ENCODE measurements around the gene ZBTB7C. TPM values are rescaled to one million over a fixed set of nuclear protein-coding genes. Genes with fewer than 3 reads are reported as not detected.

Gene ZBTB7C
- total and polyA plus RNA-seq, 3 experiments from 2014 or later: 0.13 TPM; not detected in 2

GRCh38 chr18:48228841-48229240, 180.3 kb downstream of the ZBTB7C start:
- Mint-ChIP-seq H3K4me3 (no peak overlapping the region), H3K9me3 (no peaks in the 10 kb centered on the region), H3K27me3 (peaks cover 1 to 17% of the 10 kb centered on the region in 2 donors), H3K4me1 (peaks cover 4 to 21% (median 9%) of the 10 kb centered on the region in 3 donors), H3K36me3 (no peaks in the 10 kb centered on the region), H3K27ac (peak overlapping the region in 1 of 8 donors; percentile 5)
- DNase-seq: no peak
- H3K27ac ChIP-seq (ENCODE audit: low read depth, low read length): no peak overlapping the region
- ChIA-PET CTCF (no interaction called here), POLR2A (no interaction called here)
- H3K36me3 ChIP-seq (ENCODE audit: insufficient read depth, low read length): no peaks in the 10 kb centered on the region
- no peak overlapping the region for H3K4me3 ChIP-seq (ENCODE audit: low read length)
- no peaks in the 10 kb centered on the region for H3K4me1 ChIP-seq (ENCODE audit: insufficient read depth, low read length)
- H3K27me3 ChIP-seq (ENCODE audit: insufficient read depth, low read length, poor library complexity, severe bottlenecking): no peaks in the 10 kb centered on the region
- H3K9me3 ChIP-seq (ENCODE audit: low read length): no peaks in the 10 kb centered on the region

- DNase-seq: no peak
- ChIA-PET CTCF (no interaction called here), POLR2A (no interaction called here)
- Histone ChIP-seq H3K27ac (ENCODE audit: low read depth, low read length) (no peak overlapping the region), H3K4me1 (ENCODE audit: insufficient read depth, low read length) (no peaks in the 10 kb centered on the region), H3K4me3 (ENCODE audit: low read length) (no peak overlapping the region), H3K36me3 (ENCODE audit: insufficient read depth, low read length) (no peaks in the 10 kb centered on the region), H3K9me3 (ENCODE audit: low read length) (no peaks in the 10 kb centered on the region), H3K27me3 (ENCODE audit: insufficient read depth, low read length, poor library complexity, severe bottlenecking) (no peaks in the 10 kb centered on the region)
- peaks cover 4 to 21% (median 9%) of the 10 kb centered on the region in 3 donors for H3K4me1 Mint-ChIP-seq
- H3K27ac Mint-ChIP-seq: no peak overlapping the region
- no peaks in the 10 kb centered on the region for H3K36me3 Mint-ChIP-seq
- H3K4me3 Mint-ChIP-seq: peak overlapping the region in 1 of 7 donors; percentile 26
- H3K9me3 Mint-ChIP-seq: no peaks in the 10 kb centered on the region
- peaks cover 1 to 17% of the 10 kb centered on the region in 2 donors for H3K27me3 Mint-ChIP-seq
These were observed 180.9 kb downstream of the ZBTB7C start for GRCh38 chr18:48228301-48228715.

- peaks cover 1 to 17% of the 10 kb centered on the region in 2 donors for H3K27me3 Mint-ChIP-seq
- H3K36me3 Mint-ChIP-seq: no peaks in the 10 kb centered on the region
- H3K9me3 ChIP-seq (ENCODE audit: low read length): no peaks in the 10 kb centered on the region
- H3K4me3 Mint-ChIP-seq: peak overlapping the region in 1 of 7 donors; percentile 39
- DNase-seq: no peak
- POLR2A ChIA-PET: no interaction called here
- H3K4me3 ChIP-seq (ENCODE audit: low read length): no peak overlapping the region
- H3K27ac ChIP-seq (ENCODE audit: low read depth, low read length): no peak overlapping the region
- peaks cover 4 to 21% (median 9%) of the 10 kb centered on the region in 3 donors for H3K4me1 Mint-ChIP-seq
- H3K36me3 ChIP-seq (ENCODE audit: insufficient read depth, low read length): no peaks in the 10 kb centered on the region
- CTCF ChIA-PET: no interaction called here
- H3K27ac Mint-ChIP-seq: peak overlapping the region in 1 of 8 donors; percentile 1
- H3K4me1 ChIP-seq (ENCODE audit: insufficient read depth, low read length): no peaks in the 10 kb centered on the region
- H3K9me3 Mint-ChIP-seq: no peaks in the 10 kb centered on the region
- H3K27me3 ChIP-seq (ENCODE audit: insufficient read depth, low read length, poor library complexity, severe bottlenecking): no peaks in the 10 kb centered on the region
These were observed 182.0 kb downstream of the ZBTB7C start for GRCh38 chr18:48227206-48227605.

GRCh38 chr18:48226401-48226800, 182.8 kb downstream of the ZBTB7C start:
- no peaks in the 10 kb centered on the region for H3K36me3 Mint-ChIP-seq
- Histone ChIP-seq H3K27ac (ENCODE audit: low read depth, low read length) (no peak overlapping the region), H3K4me1 (ENCODE audit: insufficient read depth, low read length) (no peaks in the 10 kb centered on the region), H3K36me3 (ENCODE audit: insufficient read depth, low read length) (no peaks in the 10 kb centered on the region), H3K4me3 (ENCODE audit: low read length) (no peak overlapping the region), H3K27me3 (ENCODE audit: insufficient read depth, low read length, poor library complexity, severe bottlenecking) (no peaks in the 10 kb centered on the region), H3K9me3 (ENCODE audit: low read length) (no peaks in the 10 kb centered on the region)
- H3K27ac Mint-ChIP-seq: no peak overlapping the region
- H3K4me1 Mint-ChIP-seq: peaks cover 4 to 21% (median 9%) of the 10 kb centered on the region in 3 donors
- H3K9me3 Mint-ChIP-seq: no peaks in the 10 kb centered on the region
- H3K27me3 Mint-ChIP-seq: peaks cover 1 to 17% of the 10 kb centered on the region in 2 donors
- POLR2A ChIA-PET: no interaction called here
- CTCF ChIA-PET: no interaction called here
- no peak for DNase-seq
- H3K4me3 Mint-ChIP-seq: no peak overlapping the region

GRCh38 chr18:48222118-48222517, 187.1 kb downstream of the ZBTB7C start:
- DNase-seq: peak in 1 of 5 donors; percentile 3
- Histone ChIP-seq H3K9me3 (ENCODE audit: low read length) (no peaks in the 10 kb centered on the region), H3K27ac (ENCODE audit: low read depth, low read length) (no peak overlapping the region), H3K36me3 (ENCODE audit: insufficient read depth, low read length) (no peaks in the 10 kb centered on the region), H3K4me3 (ENCODE audit: low read length) (no peak overlapping the region), H3K27me3 (ENCODE audit: insufficient read depth, low read length, poor library complexity, severe bottlenecking) (no peaks in the 10 kb centered on the region), H3K4me1 (ENCODE audit: insufficient read depth, low read length) (no peaks in the 10 kb centered on the region)
- POLR2A ChIA-PET: no interaction called here
- Mint-ChIP-seq H3K27me3 (peaks cover 1 to 8% of the 10 kb centered on the region in 2 donors), H3K4me1 (peaks cover under 1% of the 10 kb centered on the region in 3 donors), H3K36me3 (no peaks in the 10 kb centered on the region), H3K27ac (no peak overlapping the region), H3K4me3 (no peak overlapping the region), H3K9me3 (no peaks in the 10 kb centered on the region)
- CTCF ChIA-PET: no interaction called here

- Histone ChIP-seq H3K4me1 (ENCODE audit: insufficient read depth, low read length) (no peaks in the 10 kb centered on the region), H3K27ac (ENCODE audit: low read depth, low read length) (no peak overlapping the region), H3K27me3 (ENCODE audit: insufficient read depth, low read length, poor library complexity, severe bottlenecking) (no peaks in the 10 kb centered on the region), H3K9me3 (ENCODE audit: low read length) (no peaks in the 10 kb centered on the region), H3K4me3 (ENCODE audit: low read length) (no peak overlapping the region), H3K36me3 (ENCODE audit: insufficient read depth, low read length) (no peaks in the 10 kb centered on the region)
- Mint-ChIP-seq H3K27me3 (peaks cover 2 to 3% of the 10 kb centered on the region in 2 donors), H3K9me3 (no peaks in the 10 kb centered on the region), H3K27ac (peak overlapping the region in 2 of 8 donors; percentile 3 to 11), H3K36me3 (no peaks in the 10 kb centered on the region), H3K4me1 (no peaks in the 10 kb centered on the region), H3K4me3 (no peak overlapping the region)
- ChIA-PET POLR2A (no interaction called here), CTCF (no interaction called here)
- DNase-seq: no peak
These were observed 189.2 kb downstream of the ZBTB7C start for GRCh38 chr18:48219810-48220499.

- Histone ChIP-seq H3K9me3 (ENCODE audit: low read length) (no peaks in the 10 kb centered on the region), H3K4me1 (ENCODE audit: insufficient read depth, low read length) (no peaks in the 10 kb centered on the region), H3K4me3 (ENCODE audit: low read length) (no peak overlapping the region), H3K36me3 (ENCODE audit: insufficient read depth, low read length) (no peaks in the 10 kb centered on the region), H3K27ac (ENCODE audit: low read depth, low read length) (no peak overlapping the region), H3K27me3 (ENCODE audit: insufficient read depth, low read length, poor library complexity, severe bottlenecking) (no peaks in the 10 kb centered on the region)
- DNase-seq: no peak
- no peak overlapping the region for H3K4me3 Mint-ChIP-seq
- no peaks in the 10 kb centered on the region for H3K36me3 Mint-ChIP-seq
- H3K4me1 Mint-ChIP-seq: no peaks in the 10 kb centered on the region
- peak overlapping the region in 2 of 8 donors; percentile 3 to 27 for H3K27ac Mint-ChIP-seq
- CTCF ChIA-PET: interaction anchor here (0.6 kb wide), 1 partner anchor 262 kb away, joined by 3 read pairs; no protein-coding TSS in a partner anchor
- peaks cover 2 to 3% of the 10 kb centered on the region in 2 donors for H3K27me3 Mint-ChIP-seq
- H3K9me3 Mint-ChIP-seq: no peaks in the 10 kb centered on the region
- POLR2A ChIA-PET: no interaction called here
These were observed 190.0 kb downstream of the ZBTB7C start for GRCh38 chr18:48219037-48219809.

- Mint-ChIP-seq H3K4me1 (no peaks in the 10 kb centered on the region), H3K4me3 (no peak overlapping the region), H3K27ac (peak overlapping the region in 1 of 8 donors; percentile 27), H3K36me3 (no peaks in the 10 kb centered on the region), H3K9me3 (no peaks in the 10 kb centered on the region), H3K27me3 (peaks cover 3 to 4% of the 10 kb centered on the region in 2 donors)
- CTCF ChIA-PET: interaction anchor here (0.6 kb wide), 1 partner anchor 261 kb away, joined by 3 read pairs; no protein-coding TSS in a partner anchor
- Histone ChIP-seq H3K27ac (ENCODE audit: low read depth, low read length) (no peak overlapping the region), H3K36me3 (ENCODE audit: insufficient read depth, low read length) (no peaks in the 10 kb centered on the region), H3K4me1 (ENCODE audit: insufficient read depth, low read length) (no peaks in the 10 kb centered on the region), H3K9me3 (ENCODE audit: low read length) (no peaks in the 10 kb centered on the region), H3K4me3 (ENCODE audit: low read length) (no peak overlapping the region), H3K27me3 (ENCODE audit: insufficient read depth, low read length, poor library complexity, severe bottlenecking) (no peaks in the 10 kb centered on the region)
- POLR2A ChIA-PET: no interaction called here
- DNase-seq: no peak
These were observed 190.7 kb downstream of the ZBTB7C start for GRCh38 chr18:48218285-48219022.
